Stimulated activated naive CD8-positive, alpha-beta T cell treated with anti-CD3 and anti-CD28 coated beads, Interleukin-15, Interleukin-2, amounts not matched to agents 100 U/mL and 50 U/mL, for 24 hours (primary cell): Measurements from ENCODE around the gene ST8SIA4.

Experiments
- ATAC-seq: fragments of 150-1000 bp; cut with Tn5 transposase; one replicate; pipeline ENCODE4 v1.10.0; 2021
- DNase-seq: peaks from one replicate; pipeline ENCODE4 v3.0.0; 2021

The ST8SIA4 gene

GRCh38 chr5:100867039-100867562, 36.0 kb downstream of the ST8SIA4 start:
- DNase-seq (no peak), ATAC-seq (no peak)

- DNase-seq, result no peak
Observed at GRCh38 chr5:100864931-100865330, 38.2 kb downstream of the ST8SIA4 start.

GRCh38 chr5:100863739-100864138, 39.3 kb downstream of the ST8SIA4 start:
- ATAC-seq, result no peak
- no peak for DNase-seq

More at GRCh38 chr5:100864931-100865330, 38.2 kb downstream of the ST8SIA4 start:
- no peak for ATAC-seq

GRCh38 chr5:100861148-100861547, 41.9 kb downstream of the ST8SIA4 start:
- ATAC-seq (peak; percentile 48), DNase-seq (no peak)

- ATAC-seq, result peak; percentile 62
- DNase-seq, result no peak
Observed at GRCh38 chr5:100860407-100860806, 42.7 kb downstream of the ST8SIA4 start.

- DNase-seq, result no peak
- no peak for ATAC-seq
Observed at GRCh38 chr5:100858987-100859545, 44.0 kb downstream of the ST8SIA4 start.

GRCh38 chr5:100856462-100856861, 46.6 kb downstream of the ST8SIA4 start:
- ATAC-seq, result no peak

GRCh38 chr5:100855937-100856430, 47.1 kb downstream of the ST8SIA4 start:
- DNase-seq (no peak), ATAC-seq (no peak)

More at GRCh38 chr5:100856462-100856861, 46.6 kb downstream of the ST8SIA4 start:
- no peak for DNase-seq

GRCh38 chr5:100855295-100855694, 47.8 kb downstream of the ST8SIA4 start:
- no peak for DNase-seq
- peak; percentile 19 for ATAC-seq

- ATAC-seq (no peak), DNase-seq (no peak)
Observed at GRCh38 chr5:100854591-100854990, 48.5 kb downstream of the ST8SIA4 start.

GRCh38 chr5:100853582-100853981, 49.5 kb downstream of the ST8SIA4 start:
- DNase-seq (no peak), ATAC-seq (no peak)

- ATAC-seq, result peak; percentile 87
- DNase-seq, result no peak
Observed at GRCh38 chr5:100852988-100853449, 50.1 kb downstream of the ST8SIA4 start.

GRCh38 chr5:100852051-100852450, 51.0 kb downstream of the ST8SIA4 start:
- ATAC-seq (no peak), DNase-seq (no peak)

- no peak for DNase-seq
- ATAC-seq, result no peak
Observed at GRCh38 chr5:100846772-100847171, 56.3 kb downstream of the ST8SIA4 start.

- DNase-seq (no peak), ATAC-seq (no peak)
Observed at GRCh38 chr5:100842080-100842479, 61.0 kb downstream of the ST8SIA4 start.

- DNase-seq (no peak), ATAC-seq (peak; percentile 42)
Observed at GRCh38 chr5:100841358-100842076, 61.6 kb downstream of the ST8SIA4 start.

- ATAC-seq (no peak), DNase-seq (no peak)
Observed at GRCh38 chr5:100840789-100841188, 62.3 kb downstream of the ST8SIA4 start.

GRCh38 chr5:100840370-100840769, 62.7 kb downstream of the ST8SIA4 start:
- ATAC-seq (peak; percentile 90), DNase-seq (no peak)

- ATAC-seq, result peak; percentile 38
- no peak for DNase-seq
Observed at GRCh38 chr5:100838048-100838473, 65.0 kb downstream of the ST8SIA4 start.

GRCh38 chr5:100834519-100834918, 68.6 kb downstream of the ST8SIA4 start:
- ATAC-seq (no peak), DNase-seq (no peak)

- no peak for ATAC-seq
- DNase-seq, result no peak
Observed at GRCh38 chr5:100832252-100833230, 70.5 kb downstream of the ST8SIA4 start.

- DNase-seq, result no peak
- no peak for ATAC-seq
Observed at GRCh38 chr5:100828898-100829356, 74.2 kb downstream of the ST8SIA4 start.
